ENCODE data around the gene PYGL.
"Not testable (repeated sequence)": the region's sequence is repeated elsewhere in the genome, so short reads cannot be mapped to it uniquely, and the experiment has no call there.

The PYGL gene

GRCh38 chr14:50943943-50944646 lies at the start of gene PYGL:
TSS of gene PYGL (minus strand) at chr14:50944483. CDS start at chr14:50944403, 80 bp downstream.
- peak; percentile 58 for DNase-seq

GRCh38 chr14:50985859-50986331 lies 41.6 kb upstream of the PYGL start:
- no peak for DNase-seq

- no peak for DNase-seq
Measured at GRCh38 chr14:50985124-50985858, 41.0 kb upstream of the PYGL start.

- DNase-seq: no peak
Measured at GRCh38 chr14:50984036-50984710, 39.9 kb upstream of the PYGL start.

- no peak for DNase-seq
Measured at GRCh38 chr14:50979941-50980850, 35.9 kb upstream of the PYGL start.

- DNase-seq: no peak
Measured at GRCh38 chr14:50978888-50979287, 34.6 kb upstream of the PYGL start.

GRCh38 chr14:50978529-50978871 lies 34.2 kb upstream of the PYGL start:
- no peak for DNase-seq

GRCh38 chr14:50977863-50978528 lies 33.7 kb upstream of the PYGL start:
- DNase-seq: no peak

GRCh38 chr14:50974118-50974517 lies 29.8 kb upstream of the PYGL start:
- DNase-seq: no peak

GRCh38 chr14:50972734-50973133 lies 28.5 kb upstream of the PYGL start:
- DNase-seq: no peak

GRCh38 chr14:50970886-50971781 lies 26.9 kb upstream of the PYGL start:
- DNase-seq: peak; percentile 38

- no peak for DNase-seq
Measured at GRCh38 chr14:50967790-50968189, 23.5 kb upstream of the PYGL start.

- no peak for DNase-seq
Measured at GRCh38 chr14:50967103-50967502, 22.8 kb upstream of the PYGL start.

- DNase-seq: no peak
Measured at GRCh38 chr14:50964683-50965390, 20.6 kb upstream of the PYGL start.

- no peak for DNase-seq
Measured at GRCh38 chr14:50963919-50964318, 19.6 kb upstream of the PYGL start.

GRCh38 chr14:50961605-50962221 lies 17.4 kb upstream of the PYGL start:
- DNase-seq: no peak

GRCh38 chr14:50957296-50957695 lies 13.0 kb upstream of the PYGL start:
- DNase-seq: no peak

GRCh38 chr14:50956421-50956820 lies 12.1 kb upstream of the PYGL start:
- DNase-seq: not testable (repeated sequence)

GRCh38 chr14:50955373-50956043 lies 11.2 kb upstream of the PYGL start:
- peak; percentile 62 for DNase-seq

All from NCI-H82 (cell line).